HepG2 (cell line): Measurements from ENCODE around the gene LHPP. TPM values are rescaled to one million over a fixed set of nuclear protein-coding genes. Genes with fewer than 3 reads are reported as not detected.

Source experiments
- ATAC-seq: fragments of 200-7000 bp; cut with Tn5 transposase; 3 replicates; pipeline ENCODE4 v1.9.1; 2020; ENCODE audit warnings: mild to moderate bottlenecking, moderate library complexity
- BruUV-seq: library from RNA; stranded (reverse); fragments of 400-500 nt; replicated peaks from 2 replicates; lab custom pipeline; 2021; lab: Mats Ljungman, UMichigan
- CTCF ChIA-PET: fragments of 300-600 bp; formaldehyde crosslinking; extraction: SDS; loops from one replicate; lab custom pipeline; 2021; ENCODE audit warnings: low total read pairs, inconsistent platforms, low intra/inter-chr PET ratio; lab: Yijun Ruan, JAX
- POLR2A ChIA-PET: fragments of 350-600 bp; sonication (Branson Sonifier 250); formaldehyde crosslinking; loops from one replicate; lab custom pipeline; 2020; ENCODE audit warnings: antibody characterized with exemption, inconsistent platforms; lab: Yijun Ruan, JAX
- DNase-seq: peaks from one replicate; pipeline ENCODE4 v3.0.0-alpha.2; 2015; ENCODE audit warnings: low spot score
- FAIRE-seq: peaks from 3 replicates; lab custom pipeline; 2011; peaks lifted over from hg19 to GRCh38; lab: Jason Lieb, UNC
- H2AFZ ChIP-seq: one replicate; pipeline ENCODE4 v1.6.1; 2011; ENCODE audit warnings: low read length, inconsistent platforms
- H3K27ac ChIP-seq: fragments of 300-600 bp; 3 replicates; pipeline ENCODE4 v1.8.0; 2011; ENCODE audit warnings: mixed run types, mild to moderate bottlenecking, mixed read lengths, low read length, inconsistent platforms; ENCODE audit not compliant: insufficient read depth; ENCODE audit errors: extremely low read length
- H3K27me3 ChIP-seq, 2 experiments: fragments of 200-600 bp in 1 of 2; 2 replicates in 1 of 2; 3 replicates in 1 of 2; pipeline versions ENCODE4 v1.6.0 to v1.8.0; 2011; ENCODE audit warnings: low read length in 2 of 2, mild to moderate bottlenecking in 2 of 2, moderate library complexity in 2 of 2, inconsistent platforms in 1 of 2; ENCODE audit not compliant: insufficient read depth in 2 of 2, control insufficient read depth in 1 of 2
- H3K36me3 ChIP-seq, 2 experiments: fragments of 200-600 bp in 1 of 2; replicated peaks in 1 of 2; 2 replicates in 1 of 2; 3 replicates in 1 of 2; pipeline versions ENCODE4 v1.5.1 to v1.8.0; 2011; ENCODE audit warnings: low read length in 2 of 2, inconsistent platforms in 1 of 2; ENCODE audit not compliant: insufficient read depth in 2 of 2, control insufficient read depth in 1 of 2
- H3K4me1 ChIP-seq: 2 replicates; pipeline ENCODE4 v1.5.1; 2012; ENCODE audit warnings: low read length, inconsistent platforms; ENCODE audit not compliant: insufficient read depth
- H3K4me2 ChIP-seq: 2 replicates; pipeline ENCODE4 v1.6.0; 2011; ENCODE audit warnings: low read depth, low read length, inconsistent platforms
- H3K4me3 ChIP-seq, 3 experiments: fragments of 200-600 bp in 1 of 3; sonication (generic), shearing (Covaris generic) in 1 of 3; replicated peaks in 1 of 3; 2 replicates each; pipeline ENCODE4 v1.5.1; 2011 to 2016; ENCODE audit warnings: low read length in 3 of 3, inconsistent platforms in 2 of 3, low read depth in 2 of 3, mild to moderate bottlenecking in 2 of 3, control low read depth in 1 of 3, mixed read lengths in 1 of 3; ENCODE audit not compliant: insufficient read depth in 1 of 3
- H3K79me2 ChIP-seq: one replicate; pipeline ENCODE4 v1.6.1; 2011; ENCODE audit warnings: low read length, inconsistent platforms; ENCODE audit not compliant: insufficient read depth
- H3K9ac ChIP-seq: 2 replicates; pipeline ENCODE4 v1.6.0; 2011; ENCODE audit warnings: mild to moderate bottlenecking, low read depth, low read length, inconsistent platforms; ENCODE audit not compliant: insufficient read depth
- H3K9me3 ChIP-seq: 2 replicates; pipeline ENCODE4 v1.5.1; 2012; ENCODE audit warnings: mild to moderate bottlenecking, low read length
- H4K20me1 ChIP-seq: 2 replicates; pipeline ENCODE4 v1.6.0; 2011; ENCODE audit warnings: inconsistent platforms, mild to moderate bottlenecking, low read length, moderate library complexity; ENCODE audit not compliant: insufficient read depth
- CEBPG ChIP-seq: IDR thresholded peaks from 2 replicates; pipeline ENCODE4 v1.6.1; 2016
- ELF4 ChIP-seq: sonication (generic); formaldehyde crosslinking; IDR thresholded peaks from 2 replicates; pipeline ENCODE4 v1.5.0; 2020; ENCODE audit warnings: missing genetic modification reagents, mild to moderate bottlenecking, moderate library complexity, borderline replicate concordance
- MAF1 ChIP-seq: sonication (generic); formaldehyde crosslinking; IDR thresholded peaks from 2 replicates; pipeline ENCODE4 v1.5.0; 2020; ENCODE audit warnings: missing genetic modification reagents, borderline replicate concordance
- ZFP62 ChIP-seq: sonication (generic); formaldehyde crosslinking; IDR thresholded peaks from 2 replicates; pipeline ENCODE4 v1.4.0; 2020; ENCODE audit warnings: missing genetic modification reagents
- ZFP90 ChIP-seq: sonication (generic); formaldehyde crosslinking; IDR thresholded peaks from 2 replicates; pipeline ENCODE4 v1.8.0; 2022; ENCODE audit warnings: missing genetic modification reagents, mild to moderate bottlenecking, inconsistent platforms, borderline replicate concordance
- ZNF282 ChIP-seq: fragments of 450-650 bp; IDR thresholded peaks from 2 replicates; pipeline ENCODE4 v1.6.1; 2018; ENCODE audit not compliant: partially characterized antibody
- ZNF629 ChIP-seq: sonication (generic); formaldehyde crosslinking; conservative IDR thresholded peaks from 2 replicates; pipeline ENCODE4 v1.5.0; 2020; ENCODE audit warnings: missing genetic modification reagents
- ZSCAN20 ChIP-seq: sonication (generic); formaldehyde crosslinking; IDR thresholded peaks from 2 replicates; pipeline ENCODE4 v1.4.0; 2020; ENCODE audit warnings: missing genetic modification reagents, mild to moderate bottlenecking, borderline replicate concordance
- WGBS: methylation state at CpG from one replicate; pipeline ENCODE4 v1.1.6; 2017; ENCODE audit warnings: low lambda C conversion rate; 5-methylcytosine and 5-hydroxymethylcytosine counted together
- in situ Hi-C: cut with HindIII; loops from 2 replicates; pipeline ENCODE4 v1.10.0; 2017; ENCODE audit warnings: low pct_unique_long_range_greater_than_20kb; ENCODE audit not compliant: extremely low pct_ligation_motif_present
- intact Hi-C: fragments of 100-400 bp; cut with micrococcal nuclease; formaldehyde crosslinking; loops from one replicate; pipeline ENCODE4 v1.10.0; 2022; ENCODE audit not compliant: unreplicated experiment
- polyA plus RNA-seq, 8 experiments: library from polyadenylated mRNA; depleted of rRNA in 3 of 8; stranded (reverse) in 7 of 8; unstranded in 1 of 8; fragments of >200 nt; fragmentation: Illumina TruSeq in 4 of 8; extraction: Trizol in 4 of 8; gene quantifications; 2 replicates each; pipeline versions ENCODE4 v1.2.1 to v1.2.3, GENCODE V29; 2011 to 2016; ENCODE audit warnings: low read depth in 4 of 8, missing spikeins in 1 of 8, mixed read lengths in 1 of 8; ENCODE audit not compliant: insufficient read depth in 1 of 8
- total RNA-seq, 5 experiments: library from RNA; depleted of rRNA; stranded (reverse); fragments of >200 nt; fragmentation: Illumina TruSeq; extraction: Trizol; gene quantifications; 2 replicates each; pipeline ENCODE4 v1.2.3, GENCODE V29; 2016; ENCODE audit warnings: low read depth in 1 of 5

Gene LHPP
- total and polyA plus RNA-seq, 2 of the 13 experiments (the other 11 are each of a cell fraction or from before 2014, with no cell fraction given) = 5.2 to 13.1 TPM

- intact Hi-C loops (no loop called here), in situ Hi-C loops (no loop called here)
- no peaks in the 10 kb centered on the region for H3K79me2 ChIP-seq
- ATAC-seq (no peak), DNase-seq (no peak)
- WGBS = 86% methylated on average over 7 of the region's 8 CpGs
- no peaks in the 10 kb centered on the region for H4K20me1 ChIP-seq
- no peak overlapping the region for H3K27ac ChIP-seq
- TF ChIP-seq ZNF629 (CRISPR knock-in tag) (peak; percentile 74), ZFP62 (CRISPR knock-in tag) (no peak)
- TF ChIP-seq, all 625 proteins: peak for 1
- Histone ChIP-seq H3K9me3 (no peaks in the 10 kb centered on the region), H3K4me3 (no peak overlapping the region), H3K36me3 (no peaks in the 10 kb centered on the region), H2AFZ (no peak overlapping the region), H3K4me2 (no peak overlapping the region), H3K9ac (no peak overlapping the region), H3K4me1 (peaks cover 8% of the 10 kb centered on the region), H3K27me3 (no peaks in the 10 kb centered on the region; a peak in 1 of 5 replicates)
- no peak for FAIRE-seq
- ChIA-PET CTCF (no interaction called here), POLR2A (no interaction called here)
- no TSS peak for BruUV-seq
Observed at GRCh38 chr10:124512600-124512999, 51.0 kb downstream of the LHPP start.

GRCh38 chr10:124515244-124515970 lies 53.8 kb downstream of the LHPP start:
- ATAC-seq (no peak), FAIRE-seq (no peak), DNase-seq (no peak)
- POLR2A ChIA-PET = no interaction called here
- Histone ChIP-seq H3K27ac (no peak overlapping the region), H3K4me1 (no peaks in the 10 kb centered on the region), H3K4me2 (no peak overlapping the region), H3K9me3 (no peaks in the 10 kb centered on the region), H3K36me3 (no peaks in the 10 kb centered on the region), H3K4me3 (no peak overlapping the region), H3K9ac (no peak overlapping the region), H3K79me2 (no peaks in the 10 kb centered on the region), H2AFZ (no peak overlapping the region), H4K20me1 (no peaks in the 10 kb centered on the region), H3K27me3 (no peaks in the 10 kb centered on the region; a peak in 1 of 5 replicates)
- BruUV-seq = no TSS peak
- in situ Hi-C loops (no loop called here), intact Hi-C loops (no loop called here)
- TF ChIP-seq MAF1 (CRISPR knock-in tag) (no peak), ZNF282 (no peak), CEBPG (no peak), ELF4 (CRISPR knock-in tag) (no peak), ZFP90 (CRISPR knock-in tag) (no peak), ZSCAN20 (no peak)
- 70% methylated on average over 13 of the region's 13 CpGs for WGBS
- CTCF ChIA-PET = no interaction called here
